Endothelial cell of umbilical vein (primary cell): ENCODE results near the gene INPP5E. TPM values are rescaled to one million over a fixed set of nuclear protein-coding genes. Genes with fewer than 3 reads are reported as not detected.

Experiments used
- BruUV-seq: library from RNA; stranded (reverse); fragments of 400-500 nt; replicated peaks from 2 replicates; lab custom pipeline; 2021; lab: Mats Ljungman, UMichigan
- CTCF ChIA-PET: fragments of 300-600, 350-600 bp; sonication (Branson Sonifier 250); formaldehyde crosslinking; loops from one replicate; lab custom pipeline; 2021; ENCODE audit warnings: antibody characterized with exemption, inconsistent platforms; lab: Charles Lee
- POLR2A ChIA-PET: fragments of 300-600, 350-600 bp; sonication (Branson Sonifier 250); formaldehyde crosslinking; loops from one replicate; lab custom pipeline; 2021; ENCODE audit warnings: antibody characterized with exemption, inconsistent platforms; lab: Charles Lee
- DNase-seq: peaks from one replicate; pipeline ENCODE4 v3.0.0-alpha.2; 2011; ENCODE audit warnings: low read depth, low spot score
- FAIRE-seq: peaks from 2 replicates; lab custom pipeline; 2011; peaks lifted over from hg19 to GRCh38; lab: Jason Lieb, UNC
- H2AFZ ChIP-seq: 2 replicates; pipeline ENCODE4 v1.6.0; 2012; ENCODE audit warnings: low read depth, low read length, control low read depth, inconsistent platforms
- H3K27ac ChIP-seq: 2 replicates; pipeline ENCODE4 v1.5.1; 2011; ENCODE audit warnings: low read depth, mild to moderate bottlenecking, control low read depth, low read length, moderate library complexity; ENCODE audit not compliant: insufficient read depth
- H3K27me3 ChIP-seq, 2 experiments: 2 replicates each; pipeline versions ENCODE4 v1.6.0 to v1.6.1; 2011; ENCODE audit warnings: low read length in 2 of 2, mixed read lengths in 1 of 2; ENCODE audit not compliant: control insufficient read depth in 2 of 2, insufficient read depth in 2 of 2
- H3K36me3 ChIP-seq, 2 experiments: 2 replicates in 1 of 2; 3 replicates in 1 of 2; pipeline ENCODE4 v1.5.1; 2011; ENCODE audit warnings: low read length in 2 of 2, mild to moderate bottlenecking in 1 of 2, moderate library complexity in 1 of 2; ENCODE audit not compliant: control insufficient read depth in 2 of 2, insufficient read depth in 2 of 2; ENCODE audit errors: extremely low read depth in 1 of 2
- H3K4me1 ChIP-seq: 3 replicates; pipeline ENCODE4 v1.5.1; 2011; ENCODE audit warnings: mild to moderate bottlenecking, low read length; ENCODE audit not compliant: control insufficient read depth, insufficient read depth; ENCODE audit errors: extremely low read depth
- H3K4me2 ChIP-seq: 2 replicates; pipeline ENCODE4 v1.6.1; 2011; ENCODE audit warnings: low read length, control low read depth, mixed read lengths; ENCODE audit not compliant: insufficient read depth
- H3K4me3 ChIP-seq, 3 experiments: fragments of 200-600 bp in 1 of 3; sonication (generic), shearing (Covaris generic) in 1 of 3; replicated peaks in 1 of 3; 2 replicates each; pipeline ENCODE4 v1.5.1; 2011 to 2016; ENCODE audit warnings: control low read depth in 3 of 3, low read length in 3 of 3, mild to moderate bottlenecking in 2 of 3, inconsistent platforms in 1 of 3, low read depth in 1 of 3, moderate library complexity in 1 of 3; ENCODE audit not compliant: insufficient read depth in 1 of 3
- H3K79me2 ChIP-seq: 2 replicates; pipeline ENCODE4 v1.6.0; 2012; ENCODE audit warnings: low read length, inconsistent platforms; ENCODE audit not compliant: control insufficient read depth, insufficient read depth
- H3K9ac ChIP-seq: replicated peaks from 2 replicates; pipeline ENCODE3; 2011; ENCODE audit warnings: low read length, control low read depth; ENCODE audit not compliant: insufficient read depth; ENCODE audit errors: extremely low read depth
- H3K9me1 ChIP-seq: replicated peaks from 3 replicates; pipeline ENCODE4 v1.6.0; 2011; ENCODE audit warnings: mild to moderate bottlenecking, low read length; ENCODE audit not compliant: control insufficient read depth, insufficient read depth; ENCODE audit errors: extremely low read depth
- H3K9me3 ChIP-seq: replicated peaks from 2 replicates; pipeline ENCODE4 v1.5.1; 2012; ENCODE audit warnings: low read length, inconsistent platforms; ENCODE audit not compliant: control insufficient read depth, insufficient read depth
- H4K20me1 ChIP-seq: replicated peaks from 2 replicates; pipeline ENCODE3; 2011; ENCODE audit warnings: mild to moderate bottlenecking, low read length; ENCODE audit not compliant: control insufficient read depth, insufficient read depth; ENCODE audit errors: extremely low read depth
- CTCF ChIP-seq, 2 donors: IDR thresholded peaks; 1 replicate in 1 of 2; 2 replicates in 1 of 2; pipeline ENCODE4 v1.5.1; 2011; ENCODE audit warnings: low read length in 2 of 2, mild to moderate bottlenecking in 2 of 2, moderate library complexity in 2 of 2, control low read depth in 1 of 2, inconsistent platforms in 1 of 2, low read depth in 1 of 2; ENCODE audit not compliant: insufficient read depth in 1 of 2; ENCODE audit errors: extremely low read depth in 1 of 2
- FOS ChIP-seq: IDR thresholded peaks from 2 replicates; pipeline ENCODE4 v1.6.1; 2011; ENCODE audit warnings: mild to moderate bottlenecking, low read length, moderate library complexity, borderline replicate concordance; ENCODE audit not compliant: insufficient read depth
- JUN ChIP-seq: IDR thresholded peaks from 2 replicates; pipeline ENCODE4 v1.6.1; 2011; ENCODE audit warnings: borderline replicate concordance, low read depth; ENCODE audit not compliant: insufficient read length, insufficient read depth
- POLR2A ChIP-seq: IDR thresholded peaks from 2 replicates; pipeline ENCODE4 v1.6.1; 2012; ENCODE audit warnings: low read depth, mild to moderate bottlenecking, control low read depth, low read length
- POLR2AphosphoS5 ChIP-seq: IDR thresholded peaks from 2 replicates; pipeline ENCODE4 v1.6.1; 2012; ENCODE audit warnings: low read depth, mild to moderate bottlenecking, control low read depth, low read length, moderate library complexity; ENCODE audit not compliant: insufficient read depth
- dilution Hi-C: fragments of 300-500 bp; cut with MboI; formaldehyde crosslinking; loops from one replicate; pipeline ENCODE4 v1.15.0; 2019; ENCODE audit warnings: low sequenced_read_pairs; ENCODE audit not compliant: extremely low pct_ligation_motif_present
- intact Hi-C: fragments of 100-400 bp; cut with micrococcal nuclease; formaldehyde crosslinking; loops from one replicate; pipeline ENCODE4 v1.10.0; 2022
- polyA plus RNA-seq, 4 experiments: library from polyadenylated mRNA; depleted of rRNA in 3 of 4; stranded (reverse) in 3 of 4; unstranded in 1 of 4; fragments of >200 nt; gene quantifications; 2 replicates each; pipeline versions ENCODE4 v1.2.1 to v1.2.3, GENCODE V29; 2011 to 2012; ENCODE audit warnings: missing spikeins in 1 of 4
- total RNA-seq: library from RNA; stranded (reverse); gene quantifications from 2 replicates; pipeline ENCODE4 v1.2.3, GENCODE V29; 2021

INPP5E gene
- total and polyA plus RNA-seq, 2 donors (not counting 3 experiments of a cell fraction or from before 2014, with no cell fraction given): 15.0 to 24.5 TPM

GRCh38 chr9:136429683-136430491 lies 9.8 kb downstream of the INPP5E start:
- dilution Hi-C loops (no loop called here), intact Hi-C loops (no loop called here)
- Histone ChIP-seq H4K20me1 (no peaks in the 10 kb centered on the region), H3K9me1 (no peaks in the 10 kb centered on the region), H3K27me3 (no peaks in the 10 kb centered on the region), H3K4me2 (no peak overlapping the region), H3K27ac (no peak overlapping the region), H3K9ac (no peak overlapping the region), H2AFZ (no peak overlapping the region), H3K4me3 (no peak overlapping the region), H3K9me3 (no peaks in the 10 kb centered on the region), H3K36me3 (peaks cover 4 to 18% of the 10 kb centered on the region in 2 experiments), H3K4me1 (no peaks in the 10 kb centered on the region), H3K79me2 (peaks cover 3% of the 10 kb centered on the region)
- POLR2A ChIA-PET: no interaction called here
- TF ChIP-seq FOS (no peak), CTCF (IDR thresholded peaks at IDR 0.05; ENCODE audit: extremely low read depth in 1 of 2, insufficient read depth in 1 of 2, low read depth in 1 of 2, low read length in 2 of 2) (no peak)
- CTCF ChIA-PET: interaction anchor here (0.8 to 0.9 kb wide), 2 partner anchors 13 to 63 kb away, joined by 3 read pairs; no protein-coding TSS in a partner anchor
- no peak for FAIRE-seq
- BruUV-seq: no TSS peak
- DNase-seq: no peak

- no peak for FAIRE-seq
Measured at GRCh38 chr9:136429075-136429628, 10.5 kb downstream of the INPP5E start.

More at GRCh38 chr9:136429075-136429628, 10.5 kb downstream of the INPP5E start:
- H2AFZ ChIP-seq: no peak overlapping the region
- no peaks in the 10 kb centered on the region for H3K79me2 ChIP-seq
- ChIA-PET POLR2A (no interaction called here), CTCF (interaction anchor here (0.8 to 0.9 kb wide), 2 partner anchors 13 to 63 kb away, joined by 3 read pairs; no protein-coding TSS in a partner anchor)
- no peak for DNase-seq
- BruUV-seq: no TSS peak
- TF ChIP-seq JUN: no peak
- no peak for TF ChIP-seq POLR2A
- no peak for TF ChIP-seq FOS
- TF ChIP-seq POLR2AphosphoS5: no peak
- no peak for TF ChIP-seq CTCF (IDR thresholded peaks at IDR 0.05; ENCODE audit: extremely low read depth in 1 of 2, insufficient read depth in 1 of 2, low read depth in 1 of 2, low read length in 2 of 2)
- no peaks in the 10 kb centered on the region for H3K4me1 ChIP-seq
- no peaks in the 10 kb centered on the region for H4K20me1 ChIP-seq
- H3K9ac ChIP-seq: no peak overlapping the region
- no peaks in the 10 kb centered on the region for H3K9me3 ChIP-seq
- no peak overlapping the region for H3K4me2 ChIP-seq
- no peak overlapping the region for H3K27ac ChIP-seq
- no peak overlapping the region for H3K4me3 ChIP-seq
- dilution Hi-C loops: no loop called here
- no peaks in the 10 kb centered on the region for H3K9me1 ChIP-seq
- no peaks in the 10 kb centered on the region for H3K27me3 ChIP-seq
- peaks cover 2 to 20% of the 10 kb centered on the region in 2 experiments for H3K36me3 ChIP-seq
- intact Hi-C loops: no loop called here
